ENCODE results near the gene FGF18.

DNA sequence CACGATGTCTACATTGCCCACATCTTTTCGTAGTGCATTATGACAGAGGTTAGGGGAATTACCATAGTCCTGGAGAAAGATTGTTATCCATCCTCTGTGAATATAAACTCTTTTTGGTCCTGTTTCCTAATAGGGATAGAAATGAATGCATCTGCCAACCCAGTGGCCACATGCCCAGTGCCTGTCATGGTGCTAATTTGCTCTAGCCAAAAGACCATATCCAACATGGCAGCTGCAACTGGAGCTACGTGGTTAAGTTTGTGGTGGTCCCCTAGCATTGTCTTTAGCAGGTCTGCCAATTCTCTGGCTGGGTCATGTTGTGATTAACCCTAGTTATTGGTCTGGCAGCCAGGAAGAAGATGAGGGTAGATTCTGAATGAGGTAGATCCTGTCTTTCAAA lies 87.5 kb downstream of the FGF18 start:
- no peak for TF ChIP-seq POLR2AphosphoS5 (IDR thresholded peaks at IDR 0.05; ENCODE audit: low read depth)
- TF ChIP-seq, protein P1, sequence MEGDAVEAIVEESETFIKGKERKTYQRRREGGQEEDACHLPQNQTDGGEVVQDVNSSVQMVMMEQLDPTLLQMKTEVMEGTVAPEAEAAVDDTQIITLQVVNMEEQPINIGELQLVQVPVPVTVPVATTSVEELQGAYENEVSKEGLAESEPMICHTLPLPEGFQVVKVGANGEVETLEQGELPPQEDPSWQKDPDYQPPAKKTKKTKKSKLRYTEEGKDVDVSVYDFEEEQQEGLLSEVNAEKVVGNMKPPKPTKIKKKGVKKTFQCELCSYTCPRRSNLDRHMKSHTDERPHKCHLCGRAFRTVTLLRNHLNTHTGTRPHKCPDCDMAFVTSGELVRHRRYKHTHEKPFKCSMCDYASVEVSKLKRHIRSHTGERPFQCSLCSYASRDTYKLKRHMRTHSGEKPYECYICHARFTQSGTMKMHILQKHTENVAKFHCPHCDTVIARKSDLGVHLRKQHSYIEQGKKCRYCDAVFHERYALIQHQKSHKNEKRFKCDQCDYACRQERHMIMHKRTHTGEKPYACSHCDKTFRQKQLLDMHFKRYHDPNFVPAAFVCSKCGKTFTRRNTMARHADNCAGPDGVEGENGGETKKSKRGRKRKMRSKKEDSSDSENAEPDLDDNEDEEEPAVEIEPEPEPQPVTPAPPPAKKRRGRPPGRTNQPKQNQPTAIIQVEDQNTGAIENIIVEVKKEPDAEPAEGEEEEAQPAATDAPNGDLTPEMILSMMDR (conservative IDR thresholded peaks at IDR 0.05; ENCODE audit: low read depth in 2 of 2), result no peak
- TF ChIP-seq CREB1 (CRISPR knock-in tag; IDR thresholded peaks at IDR 0.05; ENCODE audit: low read depth), result no peak
- no peak for TF ChIP-seq JUNB (IDR thresholded peaks at IDR 0.05; ENCODE audit: unreplicated experiment)
- TF ChIP-seq EZH2phosphoT487 (IDR thresholded peaks at IDR 0.05; ENCODE audit: unreplicated experiment), result no peak
- TF ChIP-seq EZH2 (IDR thresholded peaks at IDR 0.05; ENCODE audit: low read depth, unreplicated experiment), result no peak
- TF ChIP-seq ZNF331 (CRISPR knock-in tag; IDR thresholded peaks at IDR 0.05; ENCODE audit: low read depth), result no peak
- TF ChIP-seq, protein P2, sequence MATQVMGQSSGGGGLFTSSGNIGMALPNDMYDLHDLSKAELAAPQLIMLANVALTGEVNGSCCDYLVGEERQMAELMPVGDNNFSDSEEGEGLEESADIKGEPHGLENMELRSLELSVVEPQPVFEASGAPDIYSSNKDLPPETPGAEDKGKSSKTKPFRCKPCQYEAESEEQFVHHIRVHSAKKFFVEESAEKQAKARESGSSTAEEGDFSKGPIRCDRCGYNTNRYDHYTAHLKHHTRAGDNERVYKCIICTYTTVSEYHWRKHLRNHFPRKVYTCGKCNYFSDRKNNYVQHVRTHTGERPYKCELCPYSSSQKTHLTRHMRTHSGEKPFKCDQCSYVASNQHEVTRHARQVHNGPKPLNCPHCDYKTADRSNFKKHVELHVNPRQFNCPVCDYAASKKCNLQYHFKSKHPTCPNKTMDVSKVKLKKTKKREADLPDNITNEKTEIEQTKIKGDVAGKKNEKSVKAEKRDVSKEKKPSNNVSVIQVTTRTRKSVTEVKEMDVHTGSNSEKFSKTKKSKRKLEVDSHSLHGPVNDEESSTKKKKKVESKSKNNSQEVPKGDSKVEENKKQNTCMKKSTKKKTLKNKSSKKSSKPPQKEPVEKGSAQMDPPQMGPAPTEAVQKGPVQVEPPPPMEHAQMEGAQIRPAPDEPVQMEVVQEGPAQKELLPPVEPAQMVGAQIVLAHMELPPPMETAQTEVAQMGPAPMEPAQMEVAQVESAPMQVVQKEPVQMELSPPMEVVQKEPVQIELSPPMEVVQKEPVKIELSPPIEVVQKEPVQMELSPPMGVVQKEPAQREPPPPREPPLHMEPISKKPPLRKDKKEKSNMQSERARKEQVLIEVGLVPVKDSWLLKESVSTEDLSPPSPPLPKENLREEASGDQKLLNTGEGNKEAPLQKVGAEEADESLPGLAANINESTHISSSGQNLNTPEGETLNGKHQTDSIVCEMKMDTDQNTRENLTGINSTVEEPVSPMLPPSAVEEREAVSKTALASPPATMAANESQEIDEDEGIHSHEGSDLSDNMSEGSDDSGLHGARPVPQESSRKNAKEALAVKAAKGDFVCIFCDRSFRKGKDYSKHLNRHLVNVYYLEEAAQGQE (IDR thresholded peaks at IDR 0.05; ENCODE audit: unreplicated experiment), result no peak
